HEK293T (cell line): ENCODE results near the gene ACTR3.

ENCODE experiments used
- BHLHE40 ChIP-seq: fragments of 450-650 bp; IDR thresholded peaks from 2 replicates; pipeline ENCODE4 v1.6.1; 2016; ENCODE audit warnings: mild to moderate bottlenecking, moderate library complexity, borderline replicate concordance
- CTBP1 ChIP-seq: fragments of 450-650 bp; IDR thresholded peaks from 2 replicates; pipeline ENCODE4 v1.6.1; 2016; ENCODE audit warnings: borderline replicate concordance
- ELF4 ChIP-seq: fragments of 450-650 bp; IDR thresholded peaks from 2 replicates; pipeline ENCODE4 v1.6.1; 2017; ENCODE audit warnings: antibody characterized with exemption
- FOXM1 ChIP-seq: fragments of 450-650 bp; IDR thresholded peaks from 2 replicates; pipeline ENCODE4 v1.6.1; 2017; ENCODE audit warnings: mild to moderate bottlenecking, borderline replicate concordance
- LEF1 ChIP-seq: fragments of 450-650 bp; IDR thresholded peaks from 2 replicates; pipeline ENCODE4 v1.6.1; 2017; ENCODE audit warnings: mild to moderate bottlenecking, borderline replicate concordance
- NFRKB ChIP-seq: fragments of 450-650 bp; IDR thresholded peaks from 2 replicates; pipeline ENCODE4 v1.6.1; 2016; ENCODE audit warnings: mild to moderate bottlenecking, moderate library complexity
- PKNOX1 ChIP-seq: fragments of 450-650 bp; IDR thresholded peaks from 2 replicates; pipeline ENCODE4 v1.6.1; 2016
- TARDBP ChIP-seq: fragments of 450-650 bp; IDR thresholded peaks from 2 replicates; pipeline ENCODE4 v1.6.1; 2016
- ZNF384 ChIP-seq: fragments of 450-650 bp; IDR thresholded peaks from 2 replicates; pipeline ENCODE4 v1.6.1; 2016

- TF ChIP-seq ZNF384: no peak
- no peak for TF ChIP-seq NFRKB
- TF ChIP-seq ELF4: no peak
- TF ChIP-seq CTBP1: no peak
- no peak for TF ChIP-seq BHLHE40
- TF ChIP-seq TARDBP: no peak
- TF ChIP-seq LEF1: no peak
- TF ChIP-seq FOXM1: no peak
- no peak for TF ChIP-seq PKNOX1
Measured at GRCh38 chr2:113977060-113977659, 87.3 kb downstream of the ACTR3 start.
